Common myeloid progenitor, CD34-positive (primary cell): ENCODE data around the gene MT1B.
A peak's percentile ranks its signal among the peaks of the same experiment; 100 is the strongest.

Source experiments
- CTCF ChIA-PET: fragments of 350-600 bp; sonication (Branson Sonifier 250); formaldehyde crosslinking; loops from one replicate; lab custom pipeline; 2021; ENCODE audit warnings: antibody characterized with exemption; lab: Charles Lee
- POLR2A ChIA-PET: fragments of 350-600 bp; sonication (Branson Sonifier 250); formaldehyde crosslinking; loops from one replicate; lab custom pipeline; 2021; ENCODE audit warnings: antibody characterized with exemption; lab: Charles Lee
- DNase-seq, 3 donors: peaks; one replicate each; pipeline versions ENCODE4 v3.0.0 to v3.0.0-alpha.2; 2013
- H3K27ac ChIP-seq, 2 experiments: 1 replicate in 1 of 2; 2 replicates in 1 of 2; pipeline ENCODE4 v1.7.0; 2013; ENCODE audit warnings: inconsistent platforms in 2 of 2, low read length in 2 of 2, mild to moderate bottlenecking in 2 of 2, low read depth in 1 of 2, moderate library complexity in 1 of 2; ENCODE audit not compliant: severe bottlenecking in 2 of 2, insufficient read depth in 1 of 2, poor library complexity in 1 of 2
- H3K27me3 ChIP-seq, 5 experiments: replicated peaks in 2 of 5; 1 replicate in 3 of 5; 2 replicates in 2 of 5; pipeline versions ENCODE4 v1.6.1 to v1.7.0; 2013; ENCODE audit warnings: low read length in 4 of 5, mild to moderate bottlenecking in 2 of 5, moderate library complexity in 2 of 5, inconsistent platforms in 1 of 5; ENCODE audit not compliant: insufficient read depth in 5 of 5, control insufficient read depth in 4 of 5
- H3K36me3 ChIP-seq, 4 experiments: 1 replicate in 2 of 4; 2 replicates in 2 of 4; pipeline versions ENCODE4 v1.6.1 to v1.7.0; 2013; ENCODE audit warnings: low read length in 3 of 4, control low read depth in 1 of 4, mild to moderate bottlenecking in 1 of 4; ENCODE audit not compliant: control insufficient read depth in 4 of 4, insufficient read depth in 4 of 4
- H3K4me1 ChIP-seq, 4 experiments: 1 replicate in 3 of 4; 2 replicates in 1 of 4; pipeline versions ENCODE4 v1.6.1 to v1.7.1; 2013; ENCODE audit warnings: low read length in 3 of 4, mild to moderate bottlenecking in 3 of 4, control low read depth in 1 of 4, inconsistent platforms in 1 of 4, moderate library complexity in 1 of 4; ENCODE audit not compliant: control insufficient read depth in 4 of 4, insufficient read depth in 4 of 4; ENCODE audit errors: control extremely low read depth in 1 of 4
- H3K4me3 ChIP-seq, 7 experiments: 1 replicate in 4 of 7; 2 replicates in 3 of 7; pipeline versions ENCODE4 v1.5.1 to v1.7.0; 2013; ENCODE audit warnings: mild to moderate bottlenecking in 7 of 7, low read length in 6 of 7, moderate library complexity in 6 of 7, inconsistent platforms in 2 of 7, low read depth in 2 of 7, control low read depth in 1 of 7; ENCODE audit not compliant: insufficient read depth in 4 of 7, control insufficient read depth in 1 of 7; ENCODE audit errors: extremely low read depth in 1 of 7
- H3K9me3 ChIP-seq, 5 experiments: 1 replicate in 4 of 5; 2 replicates in 1 of 5; pipeline versions ENCODE4 v1.6.1 to v1.7.1; 2013; ENCODE audit warnings: low read length in 4 of 5, mild to moderate bottlenecking in 2 of 5, inconsistent platforms in 1 of 5, low read depth in 1 of 5, moderate library complexity in 1 of 5; ENCODE audit not compliant: control insufficient read depth in 4 of 5, insufficient read depth in 2 of 5; ENCODE audit errors: control extremely low read depth in 1 of 5
- whole genome bisulfite sequencing: methylation state at CpG from one replicate; pipeline ENCODE4 v1.1.5; 2013; ENCODE audit not compliant: insufficient coverage; 5-methylcytosine and 5-hydroxymethylcytosine counted together

Gene MT1B

DNA sequence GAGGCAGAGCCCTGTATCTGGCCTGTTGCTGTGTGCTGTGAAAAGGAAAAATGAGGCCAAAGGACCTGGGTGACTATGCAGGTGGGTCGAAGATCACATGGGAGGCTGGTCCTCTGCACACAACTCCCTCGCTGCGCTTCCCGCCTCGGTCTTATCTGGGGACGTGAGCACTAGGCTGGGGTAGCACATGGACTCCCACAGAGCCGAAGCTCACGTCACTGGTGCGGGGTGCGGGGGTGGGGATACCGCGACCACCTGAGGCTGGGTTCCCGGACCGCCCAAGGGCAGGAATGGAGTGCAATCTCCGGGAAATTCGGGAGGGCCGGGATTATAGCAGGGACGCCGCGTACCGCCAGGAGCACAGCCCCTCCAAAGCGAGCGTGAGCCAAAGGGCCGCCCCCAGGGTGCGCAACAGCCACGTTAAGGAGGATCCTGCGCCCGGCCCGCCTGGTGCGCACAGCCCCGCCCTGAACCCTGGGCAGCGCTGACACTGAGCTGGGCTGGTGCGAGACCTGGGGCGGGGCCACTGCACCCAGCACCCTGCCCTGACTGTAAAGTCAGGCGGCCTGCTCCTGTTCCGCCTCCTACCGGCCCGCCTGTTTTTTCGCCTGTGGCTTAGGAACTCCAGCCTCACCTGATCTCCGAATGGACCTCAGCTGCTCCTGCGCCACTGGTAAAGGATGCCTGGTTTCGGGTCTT, 8.5 kb upstream of the MT1B start:
- POLR2A ChIA-PET = interaction anchor here (0.7 kb wide), 1 partner anchor 58 kb away, joined by 3 read pairs; no protein-coding TSS in a partner anchor

GRCh38 chr16:56643833-56644232, 7.9 kb upstream of the MT1B start:
- Histone ChIP-seq H3K27ac (no peak overlapping the region), H3K36me3 (no peaks in the 10 kb centered on the region), H3K27me3 (peaks cover 34 to 98% (median 67%) of the 10 kb centered on the region in 5 experiments), H3K4me3 (peak overlapping the region in 1 of 7 experiments; percentile 51), H3K9me3 (no peaks in the 10 kb centered on the region), H3K4me1 (peaks cover 0 to 10% (median 7%) of the 10 kb centered on the region in 4 experiments)
- no peak for DNase-seq
- WGBS = 43% methylated on average over 2 of the region's 5 CpGs
- CTCF ChIA-PET = interaction anchor here (0.6 to 1.6 kb wide), 7 partner anchors 9 to 146 kb away, joined by 3 to 5 read pairs (median 3); partner anchors contain the start of gene MT1E
- POLR2A ChIA-PET = no interaction called here

More for the DNA sequence above, 8.5 kb upstream of the MT1B start:
- peak in 2 of 3 donors; percentile 26 to 31 for DNase-seq
- Histone ChIP-seq H3K27me3 (peaks cover 34 to 98% (median 66%) of the 10 kb centered on the region in 5 experiments), H3K4me3 (peak overlapping the region in 5 of 7 experiments; percentile 8 to 51 (median 29)), H3K9me3 (no peaks in the 10 kb centered on the region), H3K36me3 (no peaks in the 10 kb centered on the region), H3K4me1 (peaks cover 0 to 14% (median 8%) of the 10 kb centered on the region in 4 experiments), H3K27ac (no peak overlapping the region)
- 7% methylated on average over 41 of the region's 42 CpGs for WGBS
- CTCF ChIA-PET = interaction anchor here (0.6 to 1.6 kb wide), 9 partner anchors 9 to 146 kb away, joined by 3 to 5 read pairs (median 3); partner anchors contain the start of gene MT1E

DNA sequence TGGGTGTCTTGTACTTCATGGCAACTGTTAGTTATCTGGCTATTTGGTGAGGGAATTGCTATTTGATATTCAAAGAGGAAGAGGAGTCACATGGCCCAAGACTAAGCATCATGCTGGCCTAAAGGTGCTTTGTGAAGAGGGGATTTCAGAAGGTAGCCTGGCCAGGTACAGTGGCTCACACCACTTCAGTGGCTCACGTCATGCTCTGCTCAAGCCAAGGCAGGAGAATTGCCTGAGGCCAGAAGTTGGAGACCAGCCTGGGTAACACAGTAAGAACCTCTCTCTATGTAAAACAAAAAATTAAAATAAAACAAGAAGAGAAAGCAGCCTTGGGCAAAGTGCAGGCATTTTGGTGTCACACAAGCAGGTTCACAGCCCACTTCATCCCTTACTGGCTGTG, 6.4 kb upstream of the MT1B start:
- Histone ChIP-seq H3K27me3 (peaks cover 28 to 98% (median 57%) of the 10 kb centered on the region in 5 experiments), H3K9me3 (no peaks in the 10 kb centered on the region), H3K4me3 (no peak overlapping the region), H3K4me1 (peaks cover 0 to 10% (median 7%) of the 10 kb centered on the region in 4 experiments), H3K36me3 (no peaks in the 10 kb centered on the region), H3K27ac (no peak overlapping the region)
- DNase-seq = no peak
- whole genome bisulfite sequencing = 100% methylated on average over 1 of the region's 1 CpG
- POLR2A ChIA-PET = no interaction called here
- CTCF ChIA-PET = interaction anchor here (1.8 kb wide), 1 partner anchor 12 kb away, joined by 4 read pairs; the partner anchor contains the start of gene MT1F

GRCh38 chr16:56645838-56646237, 5.8 kb upstream of the MT1B start:
- Histone ChIP-seq H3K4me3 (no peak overlapping the region), H3K36me3 (no peaks in the 10 kb centered on the region), H3K9me3 (no peaks in the 10 kb centered on the region), H3K27me3 (peaks cover 28 to 98% (median 54%) of the 10 kb centered on the region in 5 experiments), H3K27ac (no peak overlapping the region), H3K4me1 (peaks cover 0 to 10% (median 7%) of the 10 kb centered on the region in 4 experiments)
- ChIA-PET CTCF (interaction anchor here (0.7 to 1.8 kb wide), 5 partner anchors 10 to 56 kb away, joined by 3 to 7 read pairs (median 4); partner anchors contain the start of gene MT1F), POLR2A (no interaction called here)
- whole genome bisulfite sequencing = no CpG with 5 or more reads among the region's 1 CpG
- DNase-seq = no peak

DNA sequence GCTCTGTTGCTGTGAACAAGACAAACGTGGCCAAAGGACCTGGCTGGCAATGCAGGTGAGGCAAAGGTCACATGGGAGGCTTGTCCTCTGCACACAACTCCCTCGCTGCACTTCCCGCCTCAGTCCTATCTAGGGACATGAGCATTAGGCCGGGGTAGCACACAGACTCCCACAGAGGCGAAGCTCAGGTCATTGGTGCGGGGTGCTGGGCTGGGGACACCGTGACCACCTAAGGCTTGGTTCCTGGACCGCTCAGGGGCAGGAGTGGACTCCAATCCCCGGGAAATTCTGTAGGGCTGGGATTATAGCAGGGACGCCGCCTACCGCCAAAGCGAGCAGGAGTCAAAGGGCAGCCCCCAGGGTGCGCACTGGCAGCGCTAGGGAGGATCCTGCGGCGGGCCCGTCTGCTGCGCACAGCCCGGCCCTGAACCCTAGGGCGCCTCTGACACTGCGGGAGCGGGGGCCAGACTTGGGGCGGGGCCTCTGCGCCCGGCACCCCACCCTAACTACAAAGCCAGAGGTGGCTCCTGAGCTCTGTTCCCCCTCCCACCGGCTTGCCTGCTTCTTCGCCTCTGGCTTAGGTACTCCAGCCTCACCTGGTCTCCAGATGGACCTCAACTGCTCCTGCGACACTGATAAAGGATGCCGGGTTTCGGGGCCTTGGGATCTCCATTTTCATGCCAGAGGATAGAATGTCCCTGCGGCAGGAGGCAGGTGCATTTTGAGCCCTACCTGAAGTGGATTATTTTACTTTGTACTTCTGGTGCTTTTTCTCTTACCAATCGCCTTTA, 3.9 kb upstream of the MT1B start:
- peaks cover 21 to 96% (median 50%) of the 10 kb centered on the region in 5 experiments for H3K27me3 ChIP-seq
- DNase-seq = no peak
- H3K27ac ChIP-seq = no peak overlapping the region
- no peak overlapping the region for H3K4me3 ChIP-seq
- no peaks in the 10 kb centered on the region for H3K9me3 ChIP-seq
- H3K4me1 ChIP-seq = peaks cover 0 to 10% (median 7%) of the 10 kb centered on the region in 4 experiments
- ChIA-PET CTCF (interaction anchor here (1.0 kb wide), 1 partner anchor 72 kb away, joined by 3 read pairs; no protein-coding TSS in a partner anchor), POLR2A (no interaction called here)
- no peaks in the 10 kb centered on the region for H3K36me3 ChIP-seq
- 38% methylated on average over 32 of the region's 33 CpGs for WGBS

- CTCF ChIA-PET = no interaction called here
- no peak overlapping the region for H3K27ac ChIP-seq
- H3K36me3 ChIP-seq = no peaks in the 10 kb centered on the region
- no peaks in the 10 kb centered on the region for H3K9me3 ChIP-seq
- no peak for DNase-seq
- WGBS = 94% methylated on average over 2 of the region's 2 CpGs
- peaks cover 17 to 81% (median 44%) of the 10 kb centered on the region in 5 experiments for H3K27me3 ChIP-seq
- no peak overlapping the region for H3K4me3 ChIP-seq
- POLR2A ChIA-PET = no interaction called here
- no peaks in the 10 kb centered on the region for H3K4me1 ChIP-seq
These were observed 2.4 kb upstream of the MT1B start for GRCh38 chr16:56649271-56649670.
